HG02678 (cell line): ENCODE measurements around the gene KCNQ1.

Experiments used
- ATAC-seq: cut with Tn5 transposase; IDR thresholded peaks from one replicate; pipeline ENCODE4 v1.9.1; 2021; ENCODE audit warnings: mild to moderate bottlenecking, moderate library complexity; ENCODE audit not compliant: unreplicated experiment

KCNQ1 gene

GRCh38 chr11:2542406-2542805, 97.6 kb downstream of the KCNQ1 start:
- no peak for ATAC-seq

GRCh38 chr11:2547806-2548205, 103.0 kb downstream of the KCNQ1 start:
- no peak for ATAC-seq

GRCh38 chr11:2548596-2548995, 103.8 kb downstream of the KCNQ1 start:
- no peak for ATAC-seq

GRCh38 chr11:2549080-2549479, 104.3 kb downstream of the KCNQ1 start:
- ATAC-seq: no peak

GRCh38 chr11:2549491-2549875, 104.7 kb downstream of the KCNQ1 start:
- ATAC-seq: no peak

GRCh38 chr11:2549876-2550605, 105.2 kb downstream of the KCNQ1 start:
- no peak for ATAC-seq

GRCh38 chr11:2550606-2550970, 105.8 kb downstream of the KCNQ1 start:
- no peak for ATAC-seq

GRCh38 chr11:2551131-2551530, 106.3 kb downstream of the KCNQ1 start:
- no peak for ATAC-seq

- no peak for ATAC-seq
Measured at GRCh38 chr11:2552210-2552609, 107.4 kb downstream of the KCNQ1 start.

- no peak for ATAC-seq
Measured at GRCh38 chr11:2553198-2553597, 108.4 kb downstream of the KCNQ1 start.

GRCh38 chr11:2553886-2554285, 109.1 kb downstream of the KCNQ1 start:
- ATAC-seq: no peak

GRCh38 chr11:2554338-2555207, 109.8 kb downstream of the KCNQ1 start:
- no peak for ATAC-seq

- ATAC-seq: no peak
Measured at GRCh38 chr11:2555336-2555735, 110.5 kb downstream of the KCNQ1 start.

GRCh38 chr11:2555891-2556290, 111.1 kb downstream of the KCNQ1 start:
- ATAC-seq: no peak

GRCh38 chr11:2557381-2557780, 112.6 kb downstream of the KCNQ1 start:
- no peak for ATAC-seq

- no peak for ATAC-seq
Measured at GRCh38 chr11:2558397-2558796, 113.6 kb downstream of the KCNQ1 start.

GRCh38 chr11:2558861-2559526, 114.2 kb downstream of the KCNQ1 start:
- ATAC-seq: no peak

- ATAC-seq: no peak
Measured at GRCh38 chr11:2559527-2560311, 114.9 kb downstream of the KCNQ1 start.

- ATAC-seq: no peak
Measured at GRCh38 chr11:2561696-2562581, 117.1 kb downstream of the KCNQ1 start.

GRCh38 chr11:2562890-2563212, 118.0 kb downstream of the KCNQ1 start:
- ATAC-seq: no peak
